ENCODE measurements around the gene MAPK8IP3.

GRCh38 chr16:1681032-1681431 lies 25.0 kb upstream of the MAPK8IP3 start:
- TF ChIP-seq POLR2A (IDR thresholded peaks at IDR 0.05) (no peak), CTCF (IDR thresholded peaks at IDR 0.05) (no peak), POLR2AphosphoS5 (IDR thresholded peaks at IDR 0.05) (no peak), EP300 (IDR thresholded peaks at IDR 0.05) (no peak)

All from suprapubic skin (tissue), 4 donors.